Cardiac muscle cell (in vitro differentiated cells and primary cell): ENCODE results near the gene DNASE1L1. TPM values are rescaled to one million over a fixed set of nuclear protein-coding genes. Genes with fewer than 3 reads are reported as not detected.

Source experiments
- DNase-seq, 2 donors: peaks; one replicate each; pipeline versions ENCODE4 v3.0.0 to v3.0.0-alpha.2; 2010 to 2017; ENCODE audit warnings: low read depth in 1 of 2, low spot score in 1 of 2
- H3K27ac ChIP-seq: fragments of 200-600 bp; sonication (generic); 2 replicates; pipeline ENCODE4 v1.5.1; 2016
- H3K27me3 ChIP-seq: fragments of 200-600 bp; sonication (generic); 2 replicates; pipeline ENCODE4 v1.6.0; 2016; ENCODE audit warnings: control low read depth
- H3K36me3 ChIP-seq: fragments of 200-600 bp; sonication (generic); 2 replicates; pipeline ENCODE4 v1.5.1; 2016; ENCODE audit warnings: control low read depth
- H3K4me1 ChIP-seq: fragments of 200-600 bp; sonication (generic); 2 replicates; pipeline ENCODE4 v1.8.1; 2017; ENCODE audit warnings: low read depth, mild to moderate bottlenecking, mixed run types
- H3K4me3 ChIP-seq: fragments of 200-600 bp; sonication (generic); 2 replicates; pipeline ENCODE4 v1.5.1; 2016; ENCODE audit warnings: mild to moderate bottlenecking
- H3K9me3 ChIP-seq: fragments of 200-600 bp; sonication (generic); 2 replicates; pipeline ENCODE4 v1.5.1; 2017; ENCODE audit warnings: low read depth, mild to moderate bottlenecking, control low read depth
- polyA plus RNA-seq: library from polyadenylated mRNA; unstranded; fragments of >200 nt; fragmentation: Nextera tagmentation; extraction: Ambion mirVana; gene quantifications from 2 replicates; pipeline ENCODE4 v1.2.1, GENCODE V29; 2016
- total RNA-seq: library from RNA; depleted of rRNA; stranded (reverse); fragments of >200 nt; gene quantifications from 2 replicates; pipeline ENCODE4 v1.2.3, GENCODE V29; 2016
- TF ChIP-seq, protein P1 (sequence below): IDR thresholded peaks from 2 replicates; pipeline ENCODE4 v1.5.1; 2012; ENCODE audit warnings: low read depth, mild to moderate bottlenecking, low read length

DNASE1L1 gene
- total and polyA plus RNA-seq, 2 experiments from 2014 or later, result 24.8 to 34.3 TPM

DNA sequence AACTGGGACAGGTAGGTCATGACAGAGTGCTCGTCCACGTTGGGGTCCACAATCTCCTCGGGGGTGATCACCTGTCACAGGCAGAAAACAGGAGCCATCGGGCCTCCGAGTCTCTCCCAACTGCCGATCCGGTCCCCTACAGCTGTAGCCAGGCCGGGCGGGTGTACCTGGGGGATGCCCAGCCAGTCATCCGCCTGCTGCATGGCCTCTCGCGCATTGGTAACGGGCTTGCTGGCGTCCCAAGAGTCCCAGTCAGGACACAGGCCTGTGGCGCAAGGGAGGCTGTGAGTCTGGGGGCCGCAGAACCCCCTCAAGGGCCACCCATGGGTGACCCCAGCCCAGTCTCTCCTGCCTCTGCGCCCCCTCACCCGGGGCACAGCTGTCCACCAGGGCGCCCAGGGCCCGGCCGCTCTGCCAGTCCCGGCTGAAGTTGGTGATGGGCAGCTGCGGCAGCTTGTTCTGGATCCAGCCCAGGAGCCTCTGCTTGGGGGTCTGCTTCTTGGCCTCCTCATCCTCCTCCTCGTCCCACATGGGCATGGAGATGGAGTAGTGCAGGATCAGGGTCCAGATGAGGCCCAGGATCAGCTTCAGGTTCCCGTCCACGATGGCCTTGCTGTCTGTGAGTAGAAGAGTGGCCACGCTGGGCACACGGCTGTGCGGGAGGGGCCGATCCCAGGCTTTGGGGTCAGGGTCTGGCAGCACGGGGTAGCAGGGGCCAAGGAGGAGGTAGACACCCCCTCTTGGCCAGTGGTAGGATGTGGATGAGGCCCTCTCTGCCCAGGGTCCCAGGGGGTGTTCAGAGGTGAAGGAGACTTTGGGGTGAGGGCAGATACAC, 41.4 kb downstream of the DNASE1L1 start:
- no peak overlapping the region for H3K4me3 ChIP-seq
- TF ChIP-seq, protein P1, sequence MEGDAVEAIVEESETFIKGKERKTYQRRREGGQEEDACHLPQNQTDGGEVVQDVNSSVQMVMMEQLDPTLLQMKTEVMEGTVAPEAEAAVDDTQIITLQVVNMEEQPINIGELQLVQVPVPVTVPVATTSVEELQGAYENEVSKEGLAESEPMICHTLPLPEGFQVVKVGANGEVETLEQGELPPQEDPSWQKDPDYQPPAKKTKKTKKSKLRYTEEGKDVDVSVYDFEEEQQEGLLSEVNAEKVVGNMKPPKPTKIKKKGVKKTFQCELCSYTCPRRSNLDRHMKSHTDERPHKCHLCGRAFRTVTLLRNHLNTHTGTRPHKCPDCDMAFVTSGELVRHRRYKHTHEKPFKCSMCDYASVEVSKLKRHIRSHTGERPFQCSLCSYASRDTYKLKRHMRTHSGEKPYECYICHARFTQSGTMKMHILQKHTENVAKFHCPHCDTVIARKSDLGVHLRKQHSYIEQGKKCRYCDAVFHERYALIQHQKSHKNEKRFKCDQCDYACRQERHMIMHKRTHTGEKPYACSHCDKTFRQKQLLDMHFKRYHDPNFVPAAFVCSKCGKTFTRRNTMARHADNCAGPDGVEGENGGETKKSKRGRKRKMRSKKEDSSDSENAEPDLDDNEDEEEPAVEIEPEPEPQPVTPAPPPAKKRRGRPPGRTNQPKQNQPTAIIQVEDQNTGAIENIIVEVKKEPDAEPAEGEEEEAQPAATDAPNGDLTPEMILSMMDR, result no peak
- H3K27me3 ChIP-seq, result no peaks in the 10 kb centered on the region
- no peaks in the 10 kb centered on the region for H3K9me3 ChIP-seq
- peaks cover 42% of the 10 kb centered on the region for H3K36me3 ChIP-seq
- H3K4me1 ChIP-seq, result peaks cover 12% of the 10 kb centered on the region
- peak overlapping the region; percentile 100 for H3K27ac ChIP-seq
- no peak for DNase-seq

DNA sequence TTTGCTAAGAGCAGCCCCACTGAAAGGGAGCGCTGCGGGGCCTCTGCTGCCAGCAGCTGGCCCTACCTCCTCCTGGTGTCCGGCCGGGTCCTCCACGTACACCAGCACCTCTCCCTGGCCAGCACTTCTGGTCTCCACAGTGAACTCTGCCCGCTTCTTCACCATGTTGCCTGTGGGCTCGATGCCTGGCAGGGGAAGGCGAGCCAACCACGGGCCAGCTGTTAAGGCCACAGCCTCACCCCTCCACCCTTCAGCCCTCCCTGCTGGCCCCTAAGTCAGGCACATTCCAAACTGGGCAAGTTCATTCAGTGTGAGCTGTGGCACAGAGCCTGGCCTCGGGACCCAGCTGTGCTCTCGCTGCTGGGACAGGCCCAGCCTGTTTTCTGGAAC, 42.4 kb downstream of the DNASE1L1 start:
- no peak for DNase-seq
- H3K4me3 ChIP-seq, result no peak overlapping the region
- H3K27me3 ChIP-seq, result no peaks in the 10 kb centered on the region
- H3K9me3 ChIP-seq, result no peaks in the 10 kb centered on the region
- TF ChIP-seq, protein P1, result no peak
- H3K36me3 ChIP-seq, result peaks cover 53% of the 10 kb centered on the region
- peaks cover 9% of the 10 kb centered on the region for H3K4me1 ChIP-seq
- peak overlapping the region; percentile 69 for H3K27ac ChIP-seq

DNA sequence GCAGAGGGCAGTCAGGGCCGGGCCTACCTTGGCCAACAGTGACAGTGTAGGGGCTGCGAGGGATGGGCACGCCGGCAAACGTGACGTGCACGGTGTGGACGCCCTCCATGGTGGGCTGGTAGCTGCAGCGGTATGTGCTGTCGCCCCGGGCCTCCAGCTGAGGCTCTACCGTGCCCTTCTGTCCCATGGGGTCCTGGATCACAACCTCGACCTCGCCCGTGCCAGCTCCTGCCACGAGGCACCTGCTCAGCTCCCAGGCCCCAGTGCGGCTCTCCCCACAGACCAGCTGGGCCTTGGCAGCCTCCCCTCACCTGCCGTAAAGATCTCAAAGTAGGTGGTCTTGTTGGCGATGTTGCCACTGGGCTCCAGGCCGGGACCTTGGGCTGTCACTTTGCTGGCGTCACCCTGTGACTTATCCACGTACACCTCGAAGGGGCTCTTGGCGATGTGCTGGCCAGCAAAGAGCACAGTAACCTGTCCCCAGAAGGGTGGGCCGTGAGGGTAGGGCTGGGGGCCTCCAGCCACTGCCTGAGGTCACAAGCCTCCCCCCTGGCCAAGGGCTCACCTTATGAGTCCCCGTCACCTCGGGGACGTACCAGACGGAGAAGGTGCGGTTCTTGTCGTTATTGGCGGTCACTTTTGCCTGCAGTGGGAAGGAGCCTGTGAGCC, 42.9 kb downstream of the DNASE1L1 start:
- H3K4me3 ChIP-seq, result no peak overlapping the region
- DNase-seq, result no peak
- peaks cover 58% of the 10 kb centered on the region for H3K36me3 ChIP-seq
- peaks cover 9% of the 10 kb centered on the region for H3K4me1 ChIP-seq
- peak overlapping the region; percentile 69 for H3K27ac ChIP-seq
- TF ChIP-seq, protein P1, result no peak
- H3K9me3 ChIP-seq, result no peaks in the 10 kb centered on the region
- no peaks in the 10 kb centered on the region for H3K27me3 ChIP-seq

DNA sequence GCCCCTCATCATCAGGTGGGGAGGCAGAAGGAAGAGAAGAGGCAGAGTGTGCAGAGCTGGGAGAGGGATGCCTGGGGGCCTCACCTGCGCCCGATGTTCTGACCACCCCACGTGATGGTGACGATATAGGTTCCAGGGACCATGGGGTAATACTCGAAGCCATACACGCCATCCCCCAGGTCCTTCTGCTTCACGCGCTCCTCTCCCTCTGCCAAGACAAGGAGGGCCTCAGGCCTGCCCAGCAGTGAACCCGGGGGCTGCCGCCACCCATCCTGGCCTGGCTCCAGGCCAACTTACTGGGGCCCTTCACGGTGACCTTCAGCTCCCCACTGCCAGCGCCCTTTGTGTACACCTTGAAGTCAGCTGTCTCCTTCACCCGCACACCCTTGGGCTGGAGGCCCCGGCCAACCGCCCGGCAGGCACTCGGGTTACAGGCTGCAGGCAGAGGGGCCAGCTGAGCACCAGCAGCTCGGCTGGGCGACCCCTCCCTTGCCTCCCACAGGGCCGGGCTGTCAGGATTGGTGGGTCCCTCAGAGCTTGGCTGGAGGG, 43.9 kb downstream of the DNASE1L1 start:
- Histone ChIP-seq H3K27me3 (no peaks in the 10 kb centered on the region), H3K4me3 (no peak overlapping the region), H3K27ac (peak overlapping the region; percentile 69), H3K4me1 (peaks cover 9% of the 10 kb centered on the region), H3K9me3 (no peaks in the 10 kb centered on the region), H3K36me3 (peaks cover 64% of the 10 kb centered on the region)
- DNase-seq, result peak in 1 of 2 donors; percentile 49
- TF ChIP-seq, protein P1, result no peak

DNA sequence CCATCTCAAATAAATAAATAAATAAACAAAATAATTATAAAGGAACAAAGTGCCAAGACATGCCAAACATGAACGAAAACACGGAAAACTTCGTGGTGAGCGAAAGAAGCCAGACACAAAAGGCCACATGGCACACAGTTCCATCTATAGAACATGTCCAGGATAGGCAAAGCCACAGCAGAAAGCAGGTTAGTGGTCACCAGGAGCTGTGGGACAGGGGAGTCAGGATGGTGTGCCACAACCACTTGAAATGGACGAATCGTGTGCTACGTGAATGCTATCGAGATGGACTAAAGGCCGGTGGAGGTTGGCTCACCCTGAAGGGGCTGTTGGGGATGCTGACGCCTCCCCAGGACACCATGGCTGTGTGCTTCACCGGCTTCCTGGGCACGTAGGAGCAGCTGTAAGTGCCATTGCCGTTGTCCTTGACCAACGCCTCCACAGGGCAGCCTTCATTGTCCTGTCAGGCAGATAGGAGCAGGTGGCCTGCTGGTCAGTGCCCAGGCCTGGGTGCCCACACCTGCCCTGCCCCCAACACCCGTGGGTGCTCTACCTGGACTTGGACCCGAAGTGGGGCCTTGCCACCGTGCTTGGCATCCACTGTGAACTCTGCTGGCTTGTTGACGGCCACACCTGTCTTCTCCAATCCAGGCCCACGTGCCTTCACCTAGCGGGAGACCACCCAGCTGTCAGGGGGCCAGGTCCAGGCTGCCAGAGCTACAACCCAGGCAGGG, 45.2 kb downstream of the DNASE1L1 start:
- no peak overlapping the region for H3K4me3 ChIP-seq
- H3K27ac ChIP-seq, result no peak overlapping the region
- H3K36me3 ChIP-seq, result peaks cover 74% of the 10 kb centered on the region
- no peaks in the 10 kb centered on the region for H3K9me3 ChIP-seq
- peaks cover 9% of the 10 kb centered on the region for H3K4me1 ChIP-seq
- TF ChIP-seq, protein P1, result no peak
- no peaks in the 10 kb centered on the region for H3K27me3 ChIP-seq
- DNase-seq, result no peak
